SIG-M5 treated with dmso at 0.1 percent for 504 hours (cell line): ENCODE measurements around the gene ATG16L2.
"Not testable (repeated sequence)": the region's sequence is repeated elsewhere in the genome, so short reads cannot be mapped to it uniquely, and the experiment has no call there.

Experiments
- DNase-seq: peaks from one replicate; lab custom pipeline; 2025; ENCODE audit not compliant: unreplicated experiment; lab: John Stamatoyannopoulos, UW

The ATG16L2 gene

GRCh38 chr11:72798361-72798760, 15.8 kb upstream of the ATG16L2 start:
- no peak for DNase-seq

- DNase-seq: no peak
Measured at GRCh38 chr11:72799441-72799840, 14.8 kb upstream of the ATG16L2 start.

- no peak for DNase-seq
Measured at GRCh38 chr11:72802822-72803221, 11.4 kb upstream of the ATG16L2 start.

- peak; percentile 90 for DNase-seq
Measured at GRCh38 chr11:72805216-72805615, 9.0 kb upstream of the ATG16L2 start.

GRCh38 chr11:72806378-72806777, 7.8 kb upstream of the ATG16L2 start:
- not testable (repeated sequence) for DNase-seq

GRCh38 chr11:72807021-72807693, 7.1 kb upstream of the ATG16L2 start:
- DNase-seq: peak; percentile 89

- DNase-seq: peak; percentile 82
Measured at GRCh38 chr11:72807792-72808191, 6.4 kb upstream of the ATG16L2 start.

GRCh38 chr11:72808331-72808798, 5.8 kb upstream of the ATG16L2 start:
- no peak for DNase-seq

- not testable (repeated sequence) for DNase-seq
Measured at GRCh38 chr11:72811686-72812085, 2.5 kb upstream of the ATG16L2 start.

- peak; percentile 77 for DNase-seq
Measured at GRCh38 chr11:72812604-72812966, 1.6 kb upstream of the ATG16L2 start.

GRCh38 chr11:72812967-72813739, 1.1 kb upstream of the ATG16L2 start:
- DNase-seq: peak; percentile 77

GRCh38 chr11:72813740-72814285, 398 bp upstream of the ATG16L2 start:
- DNase-seq: peak; percentile 78

- DNase-seq: no peak
Measured at GRCh38 chr11:72815110-72815618, 953 bp downstream of the ATG16L2 start.

GRCh38 chr11:72816404-72816990, 2.3 kb downstream of the ATG16L2 start:
- no peak for DNase-seq

- no peak for DNase-seq
Measured at GRCh38 chr11:72817966-72818365, 3.8 kb downstream of the ATG16L2 start.

- no peak for DNase-seq
Measured at GRCh38 chr11:72818971-72819370, 4.8 kb downstream of the ATG16L2 start.

GRCh38 chr11:72820439-72821139, 6.4 kb downstream of the ATG16L2 start:
- no peak for DNase-seq

GRCh38 chr11:72821221-72821919, 7.2 kb downstream of the ATG16L2 start:
- no peak for DNase-seq

GRCh38 chr11:72821920-72822799, 7.9 kb downstream of the ATG16L2 start:
- peak; percentile 46 for DNase-seq
